Ishikawa (cell line): Measurements from ENCODE around the gene PPIL4.

Experiments used
- CEBPB ChIP-seq: IDR thresholded peaks from 2 replicates; pipeline ENCODE4 v1.6.1; 2012
- EGR1 ChIP-seq: IDR thresholded peaks from 2 replicates; pipeline ENCODE4 v1.6.1; 2012
- EP300 ChIP-seq: IDR thresholded peaks from 2 replicates; pipeline ENCODE4 v1.6.1; 2012; ENCODE audit warnings: borderline replicate concordance
- RAD21 ChIP-seq: IDR thresholded peaks from 2 replicates; pipeline ENCODE4 v1.6.1; 2012; ENCODE audit warnings: low read depth
- TCF12 ChIP-seq: IDR thresholded peaks from 2 replicates; pipeline ENCODE4 v1.6.1; 2012; ENCODE audit warnings: low read depth
- ZBTB7A ChIP-seq: IDR thresholded peaks from 2 replicates; pipeline ENCODE4 v1.6.1; 2012; ENCODE audit warnings: low read depth
- TF ChIP-seq, protein P1 (sequence below): IDR thresholded peaks from 2 replicates; pipeline ENCODE4 v1.6.1; 2012
- TF ChIP-seq, protein P2 (sequence below): IDR thresholded peaks from 2 replicates; pipeline ENCODE4 v1.6.1; 2012; ENCODE audit warnings: low read depth, mild to moderate bottlenecking

DNA sequence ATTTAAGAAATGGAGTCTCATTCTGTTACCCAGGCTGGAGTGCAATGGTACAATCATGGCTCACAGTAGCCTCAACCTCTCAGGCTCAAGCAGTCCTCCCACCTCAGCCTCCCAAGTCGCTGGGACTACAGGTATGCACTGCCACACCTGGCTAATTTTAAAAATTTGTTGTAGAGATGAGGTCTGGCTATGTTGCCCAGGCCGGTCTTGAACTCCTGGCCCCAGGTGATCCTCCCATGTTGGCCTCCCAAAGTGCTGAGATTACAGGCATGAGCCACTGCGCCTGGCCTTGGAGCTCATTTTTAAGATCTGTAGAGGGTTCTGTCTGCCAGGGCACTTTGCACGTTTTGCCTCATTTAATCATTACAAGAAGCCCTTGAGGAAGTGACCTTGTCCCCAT is 78.6 kb downstream of the PPIL4 start:
- TF ChIP-seq, protein P1, sequence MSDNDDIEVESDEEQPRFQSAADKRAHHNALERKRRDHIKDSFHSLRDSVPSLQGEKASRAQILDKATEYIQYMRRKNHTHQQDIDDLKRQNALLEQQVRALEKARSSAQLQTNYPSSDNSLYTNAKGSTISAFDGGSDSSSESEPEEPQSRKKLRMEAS: no peak
- TF ChIP-seq, protein P2, sequence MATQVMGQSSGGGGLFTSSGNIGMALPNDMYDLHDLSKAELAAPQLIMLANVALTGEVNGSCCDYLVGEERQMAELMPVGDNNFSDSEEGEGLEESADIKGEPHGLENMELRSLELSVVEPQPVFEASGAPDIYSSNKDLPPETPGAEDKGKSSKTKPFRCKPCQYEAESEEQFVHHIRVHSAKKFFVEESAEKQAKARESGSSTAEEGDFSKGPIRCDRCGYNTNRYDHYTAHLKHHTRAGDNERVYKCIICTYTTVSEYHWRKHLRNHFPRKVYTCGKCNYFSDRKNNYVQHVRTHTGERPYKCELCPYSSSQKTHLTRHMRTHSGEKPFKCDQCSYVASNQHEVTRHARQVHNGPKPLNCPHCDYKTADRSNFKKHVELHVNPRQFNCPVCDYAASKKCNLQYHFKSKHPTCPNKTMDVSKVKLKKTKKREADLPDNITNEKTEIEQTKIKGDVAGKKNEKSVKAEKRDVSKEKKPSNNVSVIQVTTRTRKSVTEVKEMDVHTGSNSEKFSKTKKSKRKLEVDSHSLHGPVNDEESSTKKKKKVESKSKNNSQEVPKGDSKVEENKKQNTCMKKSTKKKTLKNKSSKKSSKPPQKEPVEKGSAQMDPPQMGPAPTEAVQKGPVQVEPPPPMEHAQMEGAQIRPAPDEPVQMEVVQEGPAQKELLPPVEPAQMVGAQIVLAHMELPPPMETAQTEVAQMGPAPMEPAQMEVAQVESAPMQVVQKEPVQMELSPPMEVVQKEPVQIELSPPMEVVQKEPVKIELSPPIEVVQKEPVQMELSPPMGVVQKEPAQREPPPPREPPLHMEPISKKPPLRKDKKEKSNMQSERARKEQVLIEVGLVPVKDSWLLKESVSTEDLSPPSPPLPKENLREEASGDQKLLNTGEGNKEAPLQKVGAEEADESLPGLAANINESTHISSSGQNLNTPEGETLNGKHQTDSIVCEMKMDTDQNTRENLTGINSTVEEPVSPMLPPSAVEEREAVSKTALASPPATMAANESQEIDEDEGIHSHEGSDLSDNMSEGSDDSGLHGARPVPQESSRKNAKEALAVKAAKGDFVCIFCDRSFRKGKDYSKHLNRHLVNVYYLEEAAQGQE: no peak
- no peak for TF ChIP-seq EP300
- TF ChIP-seq CEBPB: no peak
- TF ChIP-seq ZBTB7A: no peak
- TF ChIP-seq TCF12: no peak
- TF ChIP-seq EGR1: no peak
- no peak for TF ChIP-seq RAD21
